ENCODE data around the gene GPC5. TPM values are rescaled to one million over a fixed set of nuclear protein-coding genes. Genes with fewer than 3 reads are reported as not detected.

The GPC5 gene
- total and polyA plus RNA-seq, 9 of the 15 experiments (the other 6 are each of a cell fraction or from before 2014, with no cell fraction given), result 0.18 to 0.27 TPM; not detected in 7

GRCh38 chr13:91482427-91482826 lies 84.0 kb downstream of the GPC5 start:
- Histone ChIP-seq H3K4me2 (ENCODE audit: insufficient read depth, low read length) (no peak overlapping the region), H3K36me3 (ENCODE audit: control insufficient read depth, insufficient read depth, low read length) (no peaks in the 10 kb centered on the region), H3K9me1 (ENCODE audit: control insufficient read depth, insufficient read depth, low read length) (no peaks in the 10 kb centered on the region), H3K4me3 (no peak overlapping the region), H3K4me1 (replicated peaks in 1 of 2; ENCODE audit: control insufficient read depth in 2 of 2, insufficient read depth in 2 of 2, low read length in 2 of 2) (no peaks in the 10 kb centered on the region), H3K79me2 (ENCODE audit: control insufficient read depth, insufficient read depth, low read length) (no peaks in the 10 kb centered on the region), H3K9ac (ENCODE audit: insufficient read depth in 1 of 2, low read depth in 2 of 2, low read length in 2 of 2) (no peak overlapping the region), H3K27me3 (ENCODE audit: control insufficient read depth in 2 of 2, insufficient read depth in 2 of 2, low read length in 2 of 2) (no peaks in the 10 kb centered on the region), H2AFZ (ENCODE audit: low read depth, low read length) (no peak overlapping the region), H4K20me1 (replicated peaks; ENCODE audit: control insufficient read depth, insufficient read depth, low read length) (no peaks in the 10 kb centered on the region), H3K9me3 (replicated peaks; ENCODE audit: control insufficient read depth, insufficient read depth, low read depth, low read length) (no peaks in the 10 kb centered on the region), H3K27ac (ENCODE audit: extremely low read depth, low read depth, low read length) (no peak overlapping the region)
- ATAC-seq, result no peak
- BruUV-seq (replicated peaks), result no TSS peak
- DNase-seq (ENCODE audit: extremely low read depth in 1 of 4, low spot score in 3 of 4), result no peak
- FAIRE-seq, result no peak
- intact Hi-C loops (cut with micrococcal nuclease) (no loop called here), in situ Hi-C loops (cut with MboI) (no loop called here)
- ChIA-PET CTCF (ENCODE audit: low intra/inter-chr PET ratio) (interaction anchor here (0.7 kb wide), 1 partner anchor 63 kb away, joined by 6 read pairs; no protein-coding TSS in a partner anchor), POLR2A (interaction anchor here (1.7 kb wide), 1 partner anchor 10 kb away, joined by 4 read pairs; no protein-coding TSS in a partner anchor)
- peak; percentile 57 to 58 for TF ChIP-seq KDM1A (IDR thresholded peaks at IDR 0.05)
- TF ChIP-seq GATAD2B (IDR thresholded peaks at IDR 0.05; ENCODE audit: borderline replicate concordance), result no peak
- TF ChIP-seq CBFA2T3 (IDR thresholded peaks at IDR 0.05), result 0 out of 2 replicates have a peak, but pooled peaks have one; percentile 17
- under 1% methylated on average over 5 of the region's 5 CpGs for WGBS (ENCODE audit: insufficient coverage, low coverage, missing lambda C conversion rate)

- no peak for FAIRE-seq
- ChIA-PET CTCF (ENCODE audit: low intra/inter-chr PET ratio) (no interaction called here), POLR2A (interaction anchor here (0.9 to 1.6 kb wide), 3 partner anchors 9 to 48 kb away, joined by 4 to 8 read pairs (median 4); no protein-coding TSS in a partner anchor)
- Histone ChIP-seq H4K20me1 (replicated peaks; ENCODE audit: control insufficient read depth, insufficient read depth, low read length) (no peaks in the 10 kb centered on the region), H3K9me3 (replicated peaks; ENCODE audit: control insufficient read depth, insufficient read depth, low read depth, low read length) (no peaks in the 10 kb centered on the region; the same call in 1 of the 2 replicates), H3K79me2 (ENCODE audit: control insufficient read depth, insufficient read depth, low read length) (no peaks in the 10 kb centered on the region), H3K4me3 (no peak overlapping the region), H3K4me2 (ENCODE audit: insufficient read depth, low read length) (no peak overlapping the region), H3K9me1 (ENCODE audit: control insufficient read depth, insufficient read depth, low read length) (no peaks in the 10 kb centered on the region), H3K27me3 (ENCODE audit: control insufficient read depth in 2 of 2, insufficient read depth in 2 of 2, low read length in 2 of 2) (no peaks in the 10 kb centered on the region), H3K27ac (ENCODE audit: extremely low read depth, low read depth, low read length) (no peak overlapping the region), H3K4me1 (replicated peaks in 1 of 2; ENCODE audit: control insufficient read depth in 2 of 2, insufficient read depth in 2 of 2, low read length in 2 of 2) (no peaks in the 10 kb centered on the region), H2AFZ (ENCODE audit: low read depth, low read length) (no peak overlapping the region), H3K9ac (ENCODE audit: insufficient read depth in 1 of 2, low read depth in 2 of 2, low read length in 2 of 2) (no peak overlapping the region), H3K36me3 (ENCODE audit: control insufficient read depth, insufficient read depth, low read length) (no peaks in the 10 kb centered on the region)
- no TSS peak for BruUV-seq (replicated peaks)
- 2% methylated on average over 2 of the region's 2 CpGs for WGBS (ENCODE audit: insufficient coverage, low coverage, missing lambda C conversion rate)
- DNase-seq (ENCODE audit: extremely low read depth in 1 of 4, low spot score in 3 of 4), result no peak
- in situ Hi-C loops (cut with MboI) (no loop called here), intact Hi-C loops (cut with micrococcal nuclease) (loop anchor here (5.0 kb wide), 1 partner anchor 240 kb away; no protein-coding TSS in a partner anchor)
- ATAC-seq, result no peak
- TF ChIP-seq ARHGAP35 (IDR thresholded peaks at IDR 0.05; ENCODE audit: partially characterized antibody), result no peak
- peak; percentile 32; the same call in 1 of the 2 replicates for TF ChIP-seq ZNF507 (tag; conservative IDR thresholded peaks at IDR 0.05)
- peak; percentile 98 for TF ChIP-seq NFIC (IDR thresholded peaks at IDR 0.05)
- peak; percentile 98 for TF ChIP-seq NFIX (CRISPR knock-in tag; IDR thresholded peaks at IDR 0.05; ENCODE audit: low read depth)
- TF ChIP-seq RNF219 (CRISPR knock-in tag; IDR thresholded peaks at IDR 0.05), result no peak
- TF ChIP-seq E2F8 (IDR thresholded peaks at IDR 0.05; ENCODE audit: low read depth, partially characterized antibody), result no peak
Measured at GRCh38 chr13:91491980-91492379, 93.6 kb downstream of the GPC5 start.
